HepG2 (cell line): ENCODE results near the gene TMEM127. TPM values are rescaled to one million over a fixed set of nuclear protein-coding genes. Genes with fewer than 3 reads are reported as not detected.

Experiments
- AGO2 ChIP-seq: fragments of 200-400 bp; formaldehyde crosslinking; optimal IDR thresholded peaks from 2 replicates; pipeline ENCODE3; 2017; ENCODE audit warnings: mild to moderate bottlenecking, low read depth, low read length, moderate library complexity
- AHR ChIP-seq: IDR thresholded peaks from 2 replicates; pipeline ENCODE4 v1.6.1; 2018; ENCODE audit warnings: missing genetic modification reagents, missing compliant biosample characterization
- BRD4 ChIP-seq: sonication (generic); formaldehyde crosslinking; IDR thresholded peaks from 2 replicates; pipeline ENCODE4 v1.4.0; 2020; ENCODE audit warnings: missing genetic modification reagents
- ELF3 ChIP-seq: IDR thresholded peaks from 2 replicates; pipeline ENCODE4 v1.6.1; 2016; ENCODE audit warnings: missing genetic modification reagents, missing compliant biosample characterization
- ETV6 ChIP-seq: sonication (generic); formaldehyde crosslinking; conservative IDR thresholded peaks from 2 replicates; pipeline ENCODE4 v1.4.0; 2020; ENCODE audit warnings: missing genetic modification reagents
- HMG20B ChIP-seq: conservative IDR thresholded peaks from 2 replicates; pipeline ENCODE4 v1.6.1; 2016; ENCODE audit warnings: missing genetic modification reagents, missing compliant biosample characterization
- KLF16 ChIP-seq, 2 experiments: sonication (generic) in 1 of 2; formaldehyde crosslinking in 1 of 2; IDR thresholded peaks; 2 replicates each; pipeline versions ENCODE4 v1.6.1 to v1.8.0; 2016 to 2023; ENCODE audit warnings: missing genetic modification reagents in 2 of 2, missing compliant biosample characterization in 1 of 2
- MAFK ChIP-seq, 2 experiments: IDR thresholded peaks in 1 of 2; conservative IDR thresholded peaks in 1 of 2; 2 replicates each; pipeline ENCODE4 v1.6.1; 2011; ENCODE audit warnings: improper control_type of control experiment in 2 of 2, low read length in 2 of 2
- MED1 ChIP-seq: sonication (generic); formaldehyde crosslinking; IDR thresholded peaks from 2 replicates; pipeline ENCODE4 v1.4.0; 2020; ENCODE audit warnings: missing genetic modification reagents
- RFX5 ChIP-seq: IDR thresholded peaks from 2 replicates; pipeline ENCODE4 v1.6.1; 2011; ENCODE audit warnings: low read depth, low read length, improper control_type of control experiment
- SIN3B ChIP-seq: fragments of 150-350 bp; IDR thresholded peaks from 2 replicates; pipeline ENCODE4 v1.6.1; 2014; ENCODE audit warnings: low read length
- TARDBP ChIP-seq: sonication (generic); formaldehyde crosslinking; IDR thresholded peaks from 2 replicates; pipeline ENCODE4 v1.8.0; 2022; ENCODE audit warnings: mild to moderate bottlenecking, missing genetic modification reagents
- ZNF224 ChIP-seq: sonication (generic); formaldehyde crosslinking; IDR thresholded peaks from 2 replicates; pipeline ENCODE4 v1.5.0; 2020; ENCODE audit warnings: mild to moderate bottlenecking, missing genetic modification reagents
- ZNF33A ChIP-seq: sonication (generic); formaldehyde crosslinking; IDR thresholded peaks from 2 replicates; pipeline ENCODE4 v1.5.1; 2020; ENCODE audit warnings: missing genetic modification reagents, mild to moderate bottlenecking, moderate library complexity, borderline replicate concordance
- ZNF558 ChIP-seq: sonication (generic); formaldehyde crosslinking; IDR thresholded peaks from 2 replicates; pipeline ENCODE4 v1.9.0; 2022; ENCODE audit warnings: mild to moderate bottlenecking, missing genetic modification reagents, borderline replicate concordance
- ZNF616 ChIP-seq: sonication (generic); formaldehyde crosslinking; IDR thresholded peaks from 2 replicates; pipeline ENCODE4 v1.5.0; 2020; ENCODE audit warnings: low read depth, mild to moderate bottlenecking, missing genetic modification reagents
- ZNF703 ChIP-seq: sonication (generic); formaldehyde crosslinking; IDR thresholded peaks from 2 replicates; pipeline ENCODE4 v1.5.1; 2020; ENCODE audit warnings: missing genetic modification reagents, mild to moderate bottlenecking, moderate library complexity, borderline replicate concordance
- ZNF761 ChIP-seq: sonication (generic); formaldehyde crosslinking; conservative IDR thresholded peaks from 2 replicates; pipeline ENCODE4 v1.4.0; 2020; ENCODE audit warnings: mild to moderate bottlenecking, missing genetic modification reagents
- ZNF781 ChIP-seq: sonication (generic); formaldehyde crosslinking; IDR thresholded peaks from 2 replicates; pipeline ENCODE4 v1.5.1; 2020; ENCODE audit warnings: borderline replicate concordance, mild to moderate bottlenecking, missing genetic modification reagents; ENCODE audit errors: not compliant biosample characterization
- polyA plus RNA-seq, 8 experiments: library from polyadenylated mRNA; depleted of rRNA in 3 of 8; stranded (reverse) in 7 of 8; unstranded in 1 of 8; fragments of >200 nt; fragmentation: Illumina TruSeq in 4 of 8; extraction: Trizol in 4 of 8; gene quantifications; 2 replicates each; pipeline versions ENCODE4 v1.2.1 to v1.2.3, GENCODE V29; 2011 to 2016; ENCODE audit warnings: low read depth in 4 of 8, missing spikeins in 1 of 8, mixed read lengths in 1 of 8; ENCODE audit not compliant: insufficient read depth in 1 of 8
- total RNA-seq, 5 experiments: library from RNA; depleted of rRNA; stranded (reverse); fragments of >200 nt; fragmentation: Illumina TruSeq; extraction: Trizol; gene quantifications; 2 replicates each; pipeline ENCODE4 v1.2.3, GENCODE V29; 2016; ENCODE audit warnings: low read depth in 1 of 5
- TF ChIP-seq, protein P1 (sequence below): sonication (generic); formaldehyde crosslinking; IDR thresholded peaks from 2 replicates; pipeline ENCODE4 v1.8.0; 2022; ENCODE audit warnings: missing genetic modification reagents, low read depth, mild to moderate bottlenecking, borderline replicate concordance
- TF ChIP-seq, protein P2 (sequence below): sonication (generic); formaldehyde crosslinking; IDR thresholded peaks from 2 replicates; pipeline ENCODE4 v1.4.0; 2020; ENCODE audit warnings: missing genetic modification reagents, borderline replicate concordance
- TF ChIP-seq, protein P3 (sequence below): sonication (generic); formaldehyde crosslinking; IDR thresholded peaks from 2 replicates; pipeline ENCODE4 v1.4.0; 2020; ENCODE audit warnings: missing genetic modification reagents
- TF ChIP-seq, protein P4 (sequence below): sonication (generic); formaldehyde crosslinking; IDR thresholded peaks from 2 replicates; pipeline ENCODE4 v1.5.0; 2020; ENCODE audit warnings: missing genetic modification reagents

TMEM127 gene
- total and polyA plus RNA-seq, 2 of the 13 experiments (the other 11 are each of a cell fraction or from before 2014, with no cell fraction given), result 21.5 to 33.9 TPM

DNA sequence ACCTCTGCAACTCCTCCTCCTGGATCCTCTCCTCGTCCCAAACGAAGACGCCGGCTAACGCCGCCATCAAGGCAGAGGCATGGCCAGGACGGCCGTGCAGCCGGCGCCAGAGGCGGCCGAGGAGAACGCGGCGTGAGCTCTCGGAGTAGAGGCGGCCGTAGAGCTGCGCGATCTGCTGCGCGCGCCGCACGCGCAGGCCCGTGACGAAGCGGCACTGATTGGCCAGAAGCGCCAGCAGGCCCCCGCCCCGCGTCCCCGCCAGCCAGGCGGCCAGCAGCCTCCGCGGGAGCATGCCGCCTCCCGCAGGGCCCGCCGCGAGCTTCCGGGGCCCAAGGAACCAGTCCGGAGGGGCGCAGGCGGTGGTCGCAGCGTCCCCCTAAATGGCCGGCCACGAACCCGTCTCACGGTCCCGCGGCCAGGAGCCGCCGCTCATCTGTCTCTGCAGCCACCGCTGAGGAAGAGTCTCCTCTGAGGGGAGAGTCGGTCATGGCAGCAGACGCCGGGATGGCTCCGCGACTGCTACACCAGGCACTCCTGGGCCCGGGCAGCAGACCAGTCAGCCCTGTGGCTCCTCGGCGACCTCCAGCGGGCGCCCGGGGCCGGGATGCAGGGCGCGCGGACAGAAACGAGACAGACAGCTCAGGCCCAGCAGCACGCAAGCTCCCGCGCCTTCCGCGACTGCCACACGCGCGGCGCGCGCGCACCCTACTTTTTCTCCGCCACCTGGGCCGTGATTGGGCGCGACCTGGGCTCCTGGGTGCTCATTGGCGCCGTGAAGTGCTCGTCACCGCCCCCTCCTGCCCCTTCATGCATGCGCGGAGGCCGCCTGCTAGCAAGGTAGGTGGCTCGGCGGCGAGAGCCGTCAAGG lies 57.4 kb downstream of the TMEM127 start, which contains the start of gene STARD7 (continued):
- TF ChIP-seq SIN3B (peak; percentile 31; the same call in 1 of the 2 replicates), MAFK (conservative IDR thresholded peaks at IDR 0.05 in 1 of 2, IDR thresholded peaks at IDR 0.05 in 1 of 2; ENCODE audit: low read length in 2 of 2) (no peak), BRD4 (CRISPR knock-in tag) (peak; percentile 54), KLF16 (CRISPR knock-in tag; IDR thresholded peaks at IDR 0.05) (peak in 1 of 2 experiments; percentile 79; a peak in 2 of 4 replicates), AHR (CRISPR knock-in tag) (no peak), ZNF781 (CRISPR knock-in tag) (peak; percentile 78), ETV6 (CRISPR knock-in tag) (peak; percentile 13; the same call in 1 of the 2 replicates), TARDBP (CRISPR knock-in tag) (no peak; the same call in 1 of the 2 replicates), MED1 (CRISPR knock-in tag) (no peak), ZNF616 (CRISPR knock-in tag) (peak; percentile 90; the same call in 1 of the 2 replicates), ELF3 (CRISPR knock-in tag) (0 out of 2 replicates have a peak, but pooled peaks have one; percentile 59), RFX5 (peak; percentile 53), ZNF224 (CRISPR knock-in tag) (peak; percentile 87; the same call in 1 of the 2 replicates), ZNF703 (CRISPR knock-in tag) (peak; percentile 92; the same call in 1 of the 2 replicates), AGO2 (peak; percentile 99), HMG20B (no peak; the same call in 1 of the 2 replicates), ZNF761 (CRISPR knock-in tag) (peak; percentile 90), ZNF558 (peak; percentile 96; the same call in 1 of the 2 replicates), ZNF33A (CRISPR knock-in tag) (no peak)
- TF ChIP-seq, protein P1, sequence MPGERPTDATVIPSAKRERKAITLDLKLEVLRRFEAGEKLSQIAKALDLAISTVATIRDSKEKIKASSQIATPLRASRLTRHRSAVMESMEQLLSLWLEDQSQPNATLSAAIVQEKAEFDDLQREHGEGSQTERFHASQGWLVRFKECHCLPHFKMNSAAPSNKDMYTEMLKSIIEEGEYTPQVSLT (CRISPR knock-in tag), result no peak; the same call in 1 of the 2 replicates
- TF ChIP-seq, protein P2, sequence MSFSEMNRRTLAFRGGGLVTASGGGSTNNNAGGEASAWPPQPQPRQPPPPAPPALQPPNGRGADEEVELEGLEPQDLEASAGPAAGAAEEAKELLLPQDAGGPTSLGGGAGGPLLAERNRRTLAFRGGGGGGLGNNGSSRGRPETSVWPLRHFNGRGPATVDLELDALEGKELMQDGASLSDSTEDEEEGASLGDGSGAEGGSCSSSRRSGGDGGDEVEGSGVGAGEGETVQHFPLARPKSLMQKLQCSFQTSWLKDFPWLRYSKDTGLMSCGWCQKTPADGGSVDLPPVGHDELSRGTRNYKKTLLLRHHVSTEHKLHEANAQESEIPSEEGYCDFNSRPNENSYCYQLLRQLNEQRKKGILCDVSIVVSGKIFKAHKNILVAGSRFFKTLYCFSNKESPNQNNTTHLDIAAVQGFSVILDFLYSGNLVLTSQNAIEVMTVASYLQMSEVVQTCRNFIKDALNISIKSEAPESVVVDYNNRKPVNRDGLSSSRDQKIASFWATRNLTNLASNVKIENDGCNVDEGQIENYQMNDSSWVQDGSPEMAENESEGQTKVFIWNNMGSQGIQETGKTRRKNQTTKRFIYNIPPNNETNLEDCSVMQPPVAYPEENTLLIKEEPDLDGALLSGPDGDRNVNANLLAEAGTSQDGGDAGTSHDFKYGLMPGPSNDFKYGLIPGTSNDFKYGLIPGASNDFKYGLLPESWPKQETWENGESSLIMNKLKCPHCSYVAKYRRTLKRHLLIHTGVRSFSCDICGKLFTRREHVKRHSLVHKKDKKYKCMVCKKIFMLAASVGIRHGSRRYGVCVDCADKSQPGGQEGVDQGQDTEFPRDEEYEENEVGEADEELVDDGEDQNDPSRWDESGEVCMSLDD (CRISPR knock-in tag), result no peak; the same call in 1 of the 2 replicates
- TF ChIP-seq, protein P3, sequence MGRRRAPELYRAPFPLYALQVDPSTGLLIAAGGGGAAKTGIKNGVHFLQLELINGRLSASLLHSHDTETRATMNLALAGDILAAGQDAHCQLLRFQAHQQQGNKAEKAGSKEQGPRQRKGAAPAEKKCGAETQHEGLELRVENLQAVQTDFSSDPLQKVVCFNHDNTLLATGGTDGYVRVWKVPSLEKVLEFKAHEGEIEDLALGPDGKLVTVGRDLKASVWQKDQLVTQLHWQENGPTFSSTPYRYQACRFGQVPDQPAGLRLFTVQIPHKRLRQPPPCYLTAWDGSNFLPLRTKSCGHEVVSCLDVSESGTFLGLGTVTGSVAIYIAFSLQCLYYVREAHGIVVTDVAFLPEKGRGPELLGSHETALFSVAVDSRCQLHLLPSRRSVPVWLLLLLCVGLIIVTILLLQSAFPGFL (CRISPR knock-in tag), result no peak
- TF ChIP-seq, protein P4, sequence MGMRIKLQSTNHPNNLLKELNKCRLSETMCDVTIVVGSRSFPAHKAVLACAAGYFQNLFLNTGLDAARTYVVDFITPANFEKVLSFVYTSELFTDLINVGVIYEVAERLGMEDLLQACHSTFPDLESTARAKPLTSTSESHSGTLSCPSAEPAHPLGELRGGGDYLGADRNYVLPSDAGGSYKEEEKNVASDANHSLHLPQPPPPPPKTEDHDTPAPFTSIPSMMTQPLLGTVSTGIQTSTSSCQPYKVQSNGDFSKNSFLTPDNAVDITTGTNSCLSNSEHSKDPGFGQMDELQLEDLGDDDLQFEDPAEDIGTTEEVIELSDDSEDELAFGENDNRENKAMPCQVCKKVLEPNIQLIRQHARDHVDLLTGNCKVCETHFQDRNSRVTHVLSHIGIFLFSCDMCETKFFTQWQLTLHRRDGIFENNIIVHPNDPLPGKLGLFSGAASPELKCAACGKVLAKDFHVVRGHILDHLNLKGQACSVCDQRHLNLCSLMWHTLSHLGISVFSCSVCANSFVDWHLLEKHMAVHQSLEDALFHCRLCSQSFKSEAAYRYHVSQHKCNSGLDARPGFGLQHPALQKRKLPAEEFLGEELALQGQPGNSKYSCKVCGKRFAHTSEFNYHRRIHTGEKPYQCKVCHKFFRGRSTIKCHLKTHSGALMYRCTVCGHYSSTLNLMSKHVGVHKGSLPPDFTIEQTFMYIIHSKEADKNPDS, result peak; percentile 93
